HepG2 (cell line): Measurements from ENCODE around the gene DSTN. TPM values are rescaled to one million over a fixed set of nuclear protein-coding genes. Genes with fewer than 3 reads are reported as not detected.

Experiments used
- BRD4 ChIP-seq: sonication (generic); formaldehyde crosslinking; IDR thresholded peaks from 2 replicates; pipeline ENCODE4 v1.4.0; 2020; ENCODE audit warnings: missing genetic modification reagents
- EHMT2 ChIP-seq: fragments of 200-600 bp; sonication (generic); IDR thresholded peaks from 2 replicates; pipeline ENCODE4 v1.7.0; 2017; ENCODE audit warnings: antibody characterized with exemption, low read depth, low read length, borderline replicate concordance
- GATAD2A ChIP-seq: IDR thresholded peaks from 2 replicates; pipeline ENCODE4 v1.6.1; 2016
- HMGA1 ChIP-seq: sonication (generic); formaldehyde crosslinking; conservative IDR thresholded peaks from 2 replicates; pipeline ENCODE4 v1.4.0; 2020; ENCODE audit warnings: missing genetic modification reagents
- KDM5B ChIP-seq: sonication (generic); formaldehyde crosslinking; IDR thresholded peaks from 2 replicates; pipeline ENCODE4 v1.4.0; 2020; ENCODE audit warnings: missing genetic modification reagents, mild to moderate bottlenecking, borderline replicate concordance
- MEF2D ChIP-seq: sonication (generic); formaldehyde crosslinking; IDR thresholded peaks from 2 replicates; pipeline ENCODE4 v1.5.1; 2020; ENCODE audit warnings: mild to moderate bottlenecking, missing genetic modification reagents
- MIER3 ChIP-seq: IDR thresholded peaks from 2 replicates; pipeline ENCODE4 v1.6.1; 2016; ENCODE audit warnings: missing compliant biosample characterization, borderline replicate concordance
- POLR2G ChIP-seq: fragments of 200-400 bp; formaldehyde crosslinking; IDR thresholded peaks from 2 replicates; pipeline ENCODE4 v1.6.1; 2018; ENCODE audit warnings: mild to moderate bottlenecking, low read depth, low read length, moderate library complexity
- RARG ChIP-seq: sonication (generic); formaldehyde crosslinking; IDR thresholded peaks from 2 replicates; pipeline ENCODE4 v1.4.0; 2020; ENCODE audit warnings: low read depth, mild to moderate bottlenecking, missing genetic modification reagents
- RFX3 ChIP-seq: IDR thresholded peaks from 2 replicates; pipeline ENCODE4 v1.6.1; 2016; ENCODE audit warnings: missing biosample characterization, missing genetic modification reagents
- RXRB ChIP-seq: IDR thresholded peaks from 2 replicates; pipeline ENCODE4 v1.6.1; 2016; ENCODE audit warnings: borderline replicate concordance, missing genetic modification reagents, missing compliant biosample characterization
- SSRP1 ChIP-seq: IDR thresholded peaks from 2 replicates; pipeline ENCODE4 v1.6.1; 2016; ENCODE audit warnings: control low read depth
- ZFP1 ChIP-seq: IDR thresholded peaks from 2 replicates; pipeline ENCODE4 v1.6.1; 2016
- ZFX ChIP-seq: sonication (generic); formaldehyde crosslinking; IDR thresholded peaks from 2 replicates; pipeline ENCODE4 v1.4.0; 2020; ENCODE audit warnings: mild to moderate bottlenecking, low read depth, missing genetic modification reagents, moderate library complexity
- ZNF34 ChIP-seq: sonication (generic); formaldehyde crosslinking; IDR thresholded peaks from 2 replicates; pipeline ENCODE4 v1.4.0; 2020; ENCODE audit warnings: mild to moderate bottlenecking, missing genetic modification reagents, borderline replicate concordance
- ZNF615 ChIP-seq: sonication (generic); formaldehyde crosslinking; IDR thresholded peaks from 2 replicates; pipeline ENCODE4 v1.5.0; 2020; ENCODE audit warnings: mild to moderate bottlenecking, missing genetic modification reagents, borderline replicate concordance
- ZNF644 ChIP-seq: IDR thresholded peaks from 2 replicates; pipeline ENCODE4 v1.6.1; 2016; ENCODE audit warnings: low read depth
- ZNF678 ChIP-seq: sonication (generic); formaldehyde crosslinking; IDR thresholded peaks from 2 replicates; pipeline ENCODE4 v1.4.0; 2020; ENCODE audit warnings: mild to moderate bottlenecking, missing genetic modification reagents
- ZNF709 ChIP-seq: sonication (generic); formaldehyde crosslinking; IDR thresholded peaks from 2 replicates; pipeline ENCODE4 v1.5.0; 2020; ENCODE audit warnings: mild to moderate bottlenecking, missing genetic modification reagents
- ZNF768 ChIP-seq: sonication (generic); formaldehyde crosslinking; IDR thresholded peaks from 2 replicates; pipeline ENCODE4 v1.4.0; 2020; ENCODE audit warnings: missing genetic modification reagents
- ZNF83 ChIP-seq: sonication (generic); formaldehyde crosslinking; IDR thresholded peaks from 2 replicates; pipeline ENCODE4 v1.4.0; 2020; ENCODE audit warnings: missing genetic modification reagents, mild to moderate bottlenecking, borderline replicate concordance
- ZSCAN31 ChIP-seq: sonication (generic); formaldehyde crosslinking; IDR thresholded peaks from 2 replicates; pipeline ENCODE4 v1.5.0; 2020; ENCODE audit warnings: low read depth, mild to moderate bottlenecking, missing genetic modification reagents
- polyA plus RNA-seq, 8 experiments: library from polyadenylated mRNA; depleted of rRNA in 3 of 8; stranded (reverse) in 7 of 8; unstranded in 1 of 8; fragments of >200 nt; fragmentation: Illumina TruSeq in 4 of 8; extraction: Trizol in 4 of 8; gene quantifications; 2 replicates each; pipeline versions ENCODE4 v1.2.1 to v1.2.3, GENCODE V29; 2011 to 2016; ENCODE audit warnings: low read depth in 4 of 8, missing spikeins in 1 of 8, mixed read lengths in 1 of 8; ENCODE audit not compliant: insufficient read depth in 1 of 8
- total RNA-seq, 5 experiments: library from RNA; depleted of rRNA; stranded (reverse); fragments of >200 nt; fragmentation: Illumina TruSeq; extraction: Trizol; gene quantifications; 2 replicates each; pipeline ENCODE4 v1.2.3, GENCODE V29; 2016; ENCODE audit warnings: low read depth in 1 of 5
- TF ChIP-seq, protein P1 (sequence below): sonication (generic); formaldehyde crosslinking; conservative IDR thresholded peaks from 2 replicates; pipeline ENCODE4 v1.8.0; 2022; ENCODE audit warnings: mild to moderate bottlenecking, moderate library complexity, missing genetic modification reagents
- TF ChIP-seq, protein P2 (sequence below): IDR thresholded peaks from 2 replicates; pipeline ENCODE4 v1.6.1; 2016
- TF ChIP-seq, protein P3 (sequence below): sonication (generic); formaldehyde crosslinking; IDR thresholded peaks from 2 replicates; pipeline ENCODE4 v1.4.0; 2020; ENCODE audit warnings: missing genetic modification reagents, borderline replicate concordance

The DSTN gene
- total and polyA plus RNA-seq, 2 of the 13 experiments (the other 11 are each of a cell fraction or from before 2014, with no cell fraction given): 27.6 to 106 TPM

DNA sequence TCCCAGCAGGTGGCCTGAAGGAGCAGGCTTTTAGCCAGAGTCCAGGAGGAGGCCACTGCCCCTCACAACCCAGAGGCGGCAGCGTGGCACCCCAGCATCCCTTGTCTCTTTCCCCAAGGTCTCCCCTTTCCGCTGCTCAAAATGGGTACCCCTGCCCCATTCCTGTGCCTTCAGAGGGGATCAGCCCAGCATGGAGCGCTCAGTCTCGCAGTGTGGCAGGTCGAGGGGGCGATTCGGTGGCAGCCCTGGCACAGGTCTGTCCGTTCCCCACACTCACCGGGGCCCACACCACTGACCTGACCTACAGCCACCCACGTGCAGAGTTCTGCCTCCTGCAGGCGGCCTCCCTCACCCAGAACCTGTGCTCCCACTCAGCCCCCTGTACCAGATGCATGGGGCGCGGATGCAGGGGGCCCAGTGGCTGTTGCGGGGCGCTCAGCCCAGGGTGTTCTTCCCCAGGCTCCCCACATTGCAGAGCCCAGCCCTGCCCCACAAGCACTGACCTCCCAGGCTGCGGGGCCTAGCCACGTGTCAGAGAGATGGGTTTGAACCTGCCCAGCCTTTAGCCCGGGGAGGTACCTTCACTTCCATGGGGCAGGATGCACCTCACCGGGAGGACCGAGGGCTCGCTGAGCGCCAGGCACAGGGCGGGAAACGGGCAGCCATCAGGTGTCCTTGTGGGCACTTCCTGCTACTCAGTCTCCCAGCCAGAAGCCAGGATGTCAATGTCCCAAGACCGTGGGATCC is 41.8 kb downstream of the DSTN start (continued):
- no peak for TF ChIP-seq ZNF34 (CRISPR knock-in tag)
- 0 out of 2 replicates have a peak, but pooled peaks have one; percentile 35 for TF ChIP-seq ZSCAN31
- 0 out of 2 replicates have a peak, but pooled peaks have one; percentile 31 for TF ChIP-seq ZNF709
- TF ChIP-seq GATAD2A (CRISPR knock-in tag): no peak
- TF ChIP-seq ZFP1 (CRISPR knock-in tag): no peak
- no peak for TF ChIP-seq RFX3 (CRISPR knock-in tag)
- TF ChIP-seq RARG: no peak
- TF ChIP-seq, protein P1, sequence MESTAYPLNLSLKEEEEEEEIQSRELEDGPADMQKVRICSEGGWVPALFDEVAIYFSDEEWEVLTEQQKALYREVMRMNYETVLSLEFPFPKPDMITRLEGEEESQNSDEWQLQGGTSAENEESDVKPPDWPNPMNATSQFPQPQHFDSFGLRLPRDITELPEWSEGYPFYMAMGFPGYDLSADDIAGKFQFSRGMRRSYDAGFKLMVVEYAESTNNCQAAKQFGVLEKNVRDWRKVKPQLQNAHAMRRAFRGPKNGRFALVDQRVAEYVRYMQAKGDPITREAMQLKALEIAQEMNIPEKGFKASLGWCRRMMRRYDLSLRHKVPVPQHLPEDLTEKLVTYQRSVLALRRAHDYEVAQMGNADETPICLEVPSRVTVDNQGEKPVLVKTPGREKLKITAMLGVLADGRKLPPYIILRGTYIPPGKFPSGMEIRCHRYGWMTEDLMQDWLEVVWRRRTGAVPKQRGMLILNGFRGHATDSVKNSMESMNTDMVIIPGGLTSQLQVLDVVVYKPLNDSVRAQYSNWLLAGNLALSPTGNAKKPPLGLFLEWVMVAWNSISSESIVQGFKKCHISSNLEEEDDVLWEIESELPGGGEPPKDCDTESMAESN (CRISPR knock-in tag): 0 out of 2 replicates have a peak, but pooled peaks have one; percentile 69
- TF ChIP-seq ZNF678: no peak
- no peak for TF ChIP-seq HMGA1 (CRISPR knock-in tag)
- TF ChIP-seq KDM5B (CRISPR knock-in tag): no peak; the same call in 1 of the 2 replicates
- TF ChIP-seq ZNF644 (CRISPR knock-in tag): no peak
- TF ChIP-seq, protein P2, sequence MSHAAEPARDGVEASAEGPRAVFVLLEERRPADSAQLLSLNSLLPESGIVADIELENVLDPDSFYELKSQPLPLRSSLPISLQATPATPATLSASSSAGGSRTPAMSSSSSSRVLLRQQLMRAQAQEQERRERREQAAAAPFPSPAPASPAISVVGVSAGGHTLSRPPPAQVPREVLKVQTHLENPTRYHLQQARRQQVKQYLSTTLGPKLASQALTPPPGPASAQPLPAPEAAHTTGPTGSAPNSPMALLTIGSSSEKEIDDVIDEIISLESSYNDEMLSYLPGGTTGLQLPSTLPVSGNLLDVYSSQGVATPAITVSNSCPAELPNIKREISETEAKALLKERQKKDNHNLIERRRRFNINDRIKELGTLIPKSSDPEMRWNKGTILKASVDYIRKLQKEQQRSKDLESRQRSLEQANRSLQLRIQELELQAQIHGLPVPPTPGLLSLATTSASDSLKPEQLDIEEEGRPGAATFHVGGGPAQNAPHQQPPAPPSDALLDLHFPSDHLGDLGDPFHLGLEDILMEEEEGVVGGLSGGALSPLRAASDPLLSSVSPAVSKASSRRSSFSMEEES (CRISPR knock-in tag): no peak
- peak; percentile 2; the same call in 1 of the 2 replicates for TF ChIP-seq ZNF83 (CRISPR knock-in tag)
- TF ChIP-seq EHMT2: no peak
- no peak for TF ChIP-seq ZFX (CRISPR knock-in tag)
- 0 out of 2 replicates have a peak, but pooled peaks have one; percentile 1 for TF ChIP-seq MEF2D (CRISPR knock-in tag)
- TF ChIP-seq RXRB (CRISPR knock-in tag): no peak
- 0 out of 2 replicates have a peak, but pooled peaks have one; percentile 7 for TF ChIP-seq BRD4 (CRISPR knock-in tag)
- peak; percentile 41; the same call in 1 of the 2 replicates for TF ChIP-seq ZNF768 (CRISPR knock-in tag)
- no peak for TF ChIP-seq SSRP1 (CRISPR knock-in tag)
- no peak for TF ChIP-seq ZNF615 (CRISPR knock-in tag)
- TF ChIP-seq MIER3: no peak
- TF ChIP-seq, protein P3, sequence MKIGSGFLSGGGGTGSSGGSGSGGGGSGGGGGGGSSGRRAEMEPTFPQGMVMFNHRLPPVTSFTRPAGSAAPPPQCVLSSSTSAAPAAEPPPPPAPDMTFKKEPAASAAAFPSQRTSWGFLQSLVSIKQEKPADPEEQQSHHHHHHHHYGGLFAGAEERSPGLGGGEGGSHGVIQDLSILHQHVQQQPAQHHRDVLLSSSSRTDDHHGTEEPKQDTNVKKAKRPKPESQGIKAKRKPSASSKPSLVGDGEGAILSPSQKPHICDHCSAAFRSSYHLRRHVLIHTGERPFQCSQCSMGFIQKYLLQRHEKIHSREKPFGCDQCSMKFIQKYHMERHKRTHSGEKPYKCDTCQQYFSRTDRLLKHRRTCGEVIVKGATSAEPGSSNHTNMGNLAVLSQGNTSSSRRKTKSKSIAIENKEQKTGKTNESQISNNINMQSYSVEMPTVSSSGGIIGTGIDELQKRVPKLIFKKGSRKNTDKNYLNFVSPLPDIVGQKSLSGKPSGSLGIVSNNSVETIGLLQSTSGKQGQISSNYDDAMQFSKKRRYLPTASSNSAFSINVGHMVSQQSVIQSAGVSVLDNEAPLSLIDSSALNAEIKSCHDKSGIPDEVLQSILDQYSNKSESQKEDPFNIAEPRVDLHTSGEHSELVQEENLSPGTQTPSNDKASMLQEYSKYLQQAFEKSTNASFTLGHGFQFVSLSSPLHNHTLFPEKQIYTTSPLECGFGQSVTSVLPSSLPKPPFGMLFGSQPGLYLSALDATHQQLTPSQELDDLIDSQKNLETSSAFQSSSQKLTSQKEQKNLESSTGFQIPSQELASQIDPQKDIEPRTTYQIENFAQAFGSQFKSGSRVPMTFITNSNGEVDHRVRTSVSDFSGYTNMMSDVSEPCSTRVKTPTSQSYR (CRISPR knock-in tag): no peak; the same call in 1 of the 2 replicates
- TF ChIP-seq POLR2G: peak; percentile 23
